Right lobe of liver (tissue), 4 donors: ENCODE data around the gene FUBP3.

Source experiments
- CTCF ChIP-seq, 4 donors: fragments of 200-600 bp in 3 of 4; fragments of 450-650 bp in 1 of 4; IDR thresholded peaks; one replicate each; pipeline versions ENCODE4 v1.5.1 to v1.8.0; 2016 to 2022; ENCODE audit warnings: antibody characterized with exemption in 4 of 4, mild to moderate bottlenecking in 2 of 4
- POLR2A ChIP-seq: fragments of 450-650 bp; IDR thresholded peaks from one replicate; pipeline ENCODE4 v1.6.1; 2017; ENCODE audit warnings: antibody characterized with exemption, mild to moderate bottlenecking
- donor health status: DM: no; HTN: no; CAD: no.
- donor health status: DM: no; HTN: no; CAD: no.
- donor health status: DM: no; HTN: yes; CAD: no.

GRCh38 chr9:130630071-130630450, 50.7 kb downstream of the FUBP3 start:
- TF ChIP-seq CTCF (IDR thresholded peaks at IDR 0.05) (no peak), POLR2A (no peak)
